DND-41 (cell line): ENCODE results near the gene S100A16.

Experiments used
- CTCF ChIP-seq: IDR thresholded peaks from 2 replicates; pipeline ENCODE4 v1.5.1; 2012; ENCODE audit warnings: borderline replicate concordance, low read length, moderate library complexity, mild to moderate bottlenecking; ENCODE audit not compliant: poor library complexity, severe bottlenecking; ENCODE audit errors: extremely low read depth
- EZH2 ChIP-seq: IDR thresholded peaks from 3 replicates; pipeline ENCODE4 v1.6.1; 2012; ENCODE audit warnings: borderline replicate concordance, low read depth, mild to moderate bottlenecking, moderate library complexity, low read length, inconsistent platforms; ENCODE audit not compliant: severe bottlenecking

GRCh38 chr1:153610334-153610733, 2.6 kb downstream of the S100A16 start:
- no peak for TF ChIP-seq CTCF
- TF ChIP-seq EZH2, result no peak
